Activated gamma-delta T cell treated with Interleukin-2 at 50 U/mL for 16 hours (primary cell): Measurements from ENCODE around the gene MLC1.

Experiments
- DNase-seq: peaks from one replicate; pipeline ENCODE4 v3.0.0-alpha.2; 2020

The MLC1 gene

DNA sequence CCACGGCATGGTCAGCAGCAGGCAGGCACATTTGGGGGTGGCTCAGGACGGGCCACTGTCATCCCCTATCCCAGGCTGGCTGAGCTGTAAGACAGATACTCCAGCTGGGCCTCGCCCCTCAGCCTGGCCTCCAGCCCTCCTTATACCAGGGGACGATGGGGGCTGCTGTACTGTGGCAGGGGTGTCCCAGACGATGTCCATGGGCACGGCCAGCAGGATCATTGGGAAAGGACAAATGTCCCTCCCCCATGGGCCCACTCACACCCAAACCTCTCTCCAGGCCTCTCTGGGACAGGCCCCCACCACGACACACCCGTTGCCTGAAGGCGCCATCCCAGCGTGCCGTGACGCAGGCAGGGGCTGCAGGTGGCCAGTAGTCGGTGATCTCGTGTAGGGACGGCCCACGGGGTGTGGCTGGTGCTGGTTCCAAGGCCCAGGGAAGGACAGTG is 71.1 kb downstream of the MLC1 start:
- no peak for DNase-seq

DNA sequence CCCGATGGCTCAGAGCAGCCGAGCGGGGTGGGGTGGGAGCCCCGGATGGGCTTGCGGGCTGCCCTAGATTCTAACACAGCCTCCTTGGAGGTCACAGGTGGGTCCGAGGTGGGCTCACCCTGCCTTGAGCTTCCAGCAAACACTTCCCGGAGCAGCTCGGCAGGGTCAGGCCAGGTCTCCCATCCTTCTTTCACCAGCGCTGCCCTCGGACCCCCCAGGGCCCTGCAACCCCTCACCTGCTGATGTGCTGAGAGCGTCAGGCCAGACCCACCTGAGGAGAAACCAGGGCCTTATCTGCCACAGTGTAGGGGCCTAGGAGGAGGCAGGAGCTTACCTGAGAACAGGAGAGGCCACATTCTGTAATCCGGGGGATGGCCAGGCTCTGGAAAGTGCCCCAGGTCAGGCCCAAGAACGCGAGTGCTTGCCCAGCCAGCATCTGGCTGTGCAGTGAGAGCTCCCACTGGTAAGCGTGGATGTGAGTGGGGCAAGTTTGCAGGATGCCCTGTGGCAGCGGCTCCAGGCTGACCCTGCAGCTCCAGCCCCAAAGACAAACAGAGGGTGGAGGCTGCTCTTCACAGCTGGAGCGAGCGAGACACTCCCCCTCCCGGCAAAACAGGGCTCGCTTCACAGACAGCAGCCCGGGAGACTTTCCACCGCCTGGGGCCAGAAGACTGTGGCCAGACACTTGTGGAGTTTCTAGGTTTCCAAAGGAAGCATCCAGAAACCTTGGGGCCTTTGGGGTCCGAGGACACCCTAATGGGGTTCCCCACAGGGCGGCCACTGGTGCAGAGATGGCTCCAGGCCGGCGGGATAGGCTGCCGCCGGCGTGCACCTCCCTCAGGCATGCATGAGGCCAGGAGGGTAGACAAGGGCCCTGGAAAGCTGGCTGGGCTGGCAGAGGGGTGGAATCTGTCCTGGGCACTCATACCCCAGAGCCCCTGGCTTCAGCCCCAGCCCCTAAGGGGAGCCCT is 72.7 kb downstream of the MLC1 start, which contains the start of gene IL17REL:
Gene IL17REL, minus strand, starts transcription at position 555 of the 971 bp plus-strand sequence. Its CDS starts 119 bp downstream, at position 436.
- no peak for DNase-seq

DNA sequence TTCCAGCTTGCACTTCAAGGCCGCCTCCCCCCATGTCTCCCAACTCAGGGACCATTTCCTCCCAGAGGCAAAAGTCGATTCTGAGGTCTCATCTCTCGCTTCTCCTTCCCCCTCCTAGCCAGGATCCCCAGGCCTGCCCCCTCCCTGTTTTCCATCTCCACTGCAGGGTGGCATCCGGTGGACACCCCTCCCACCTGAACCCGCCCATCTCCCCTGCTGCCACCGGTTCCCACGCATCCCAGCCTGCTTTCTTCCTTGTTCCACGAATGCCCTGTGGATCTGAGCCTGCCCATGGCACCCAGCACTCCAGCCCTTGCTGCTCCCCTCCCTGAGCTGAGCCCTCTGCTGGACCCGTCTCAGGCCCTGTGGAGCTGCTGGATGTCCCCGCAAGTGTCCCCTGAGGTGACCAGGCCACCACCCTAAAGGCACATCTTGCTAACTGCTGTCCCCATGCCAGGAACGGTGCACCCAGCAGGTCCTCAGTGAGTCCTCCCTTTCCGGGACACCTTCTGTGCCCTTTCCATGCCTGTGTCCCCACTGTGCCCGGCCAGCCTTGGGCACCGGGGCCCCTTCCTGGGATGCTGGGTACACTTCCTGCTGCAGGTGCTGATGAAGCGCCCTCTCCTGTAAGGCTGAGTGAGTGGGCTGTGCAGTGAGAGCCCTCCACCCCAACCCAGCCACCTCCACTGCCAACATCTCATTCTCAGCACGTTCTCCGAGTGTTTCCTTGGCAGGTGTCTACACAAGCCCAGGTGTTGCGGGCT is 73.6 kb downstream of the MLC1 start:
- no peak for DNase-seq

DNA sequence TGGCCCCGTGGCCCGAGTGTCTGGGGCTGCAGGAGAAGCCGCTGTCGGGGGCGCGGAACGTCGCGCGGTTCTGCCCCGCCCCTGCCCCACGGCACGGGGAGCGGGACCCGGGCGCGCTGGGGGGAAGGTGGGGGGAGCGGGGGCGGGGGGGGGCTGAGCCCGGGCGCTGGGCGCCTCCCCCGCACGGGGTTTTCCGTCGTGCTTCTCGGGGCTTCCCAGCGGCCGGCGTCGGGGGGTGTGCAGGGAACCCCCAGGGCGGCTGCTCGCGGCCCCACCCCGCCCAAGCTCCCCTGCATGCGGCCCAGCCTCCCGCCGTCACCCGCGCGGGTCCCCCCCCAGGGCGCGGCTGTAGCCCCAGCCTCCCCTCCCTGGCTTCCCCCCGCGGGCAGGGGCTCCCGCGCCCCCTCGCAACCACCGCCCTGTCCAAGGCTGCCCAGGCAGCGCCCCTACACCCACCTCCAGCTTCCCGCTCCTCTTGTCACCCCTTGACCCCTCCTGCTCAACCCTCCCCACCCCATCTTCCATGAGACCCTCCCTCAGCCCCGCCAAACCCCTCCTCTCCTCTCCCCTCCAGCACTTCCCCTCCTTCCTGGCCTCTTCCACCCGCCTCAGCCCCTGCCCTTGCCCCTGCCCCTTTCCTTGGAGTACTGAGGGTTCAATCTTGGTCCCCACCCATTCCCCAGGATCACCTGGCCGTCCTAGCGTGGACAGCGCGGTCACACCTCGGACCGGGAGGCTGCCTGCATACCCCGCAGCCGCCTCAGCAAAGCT is 74.4 kb downstream of the MLC1 start:
- peak; percentile 50 for DNase-seq

DNA sequence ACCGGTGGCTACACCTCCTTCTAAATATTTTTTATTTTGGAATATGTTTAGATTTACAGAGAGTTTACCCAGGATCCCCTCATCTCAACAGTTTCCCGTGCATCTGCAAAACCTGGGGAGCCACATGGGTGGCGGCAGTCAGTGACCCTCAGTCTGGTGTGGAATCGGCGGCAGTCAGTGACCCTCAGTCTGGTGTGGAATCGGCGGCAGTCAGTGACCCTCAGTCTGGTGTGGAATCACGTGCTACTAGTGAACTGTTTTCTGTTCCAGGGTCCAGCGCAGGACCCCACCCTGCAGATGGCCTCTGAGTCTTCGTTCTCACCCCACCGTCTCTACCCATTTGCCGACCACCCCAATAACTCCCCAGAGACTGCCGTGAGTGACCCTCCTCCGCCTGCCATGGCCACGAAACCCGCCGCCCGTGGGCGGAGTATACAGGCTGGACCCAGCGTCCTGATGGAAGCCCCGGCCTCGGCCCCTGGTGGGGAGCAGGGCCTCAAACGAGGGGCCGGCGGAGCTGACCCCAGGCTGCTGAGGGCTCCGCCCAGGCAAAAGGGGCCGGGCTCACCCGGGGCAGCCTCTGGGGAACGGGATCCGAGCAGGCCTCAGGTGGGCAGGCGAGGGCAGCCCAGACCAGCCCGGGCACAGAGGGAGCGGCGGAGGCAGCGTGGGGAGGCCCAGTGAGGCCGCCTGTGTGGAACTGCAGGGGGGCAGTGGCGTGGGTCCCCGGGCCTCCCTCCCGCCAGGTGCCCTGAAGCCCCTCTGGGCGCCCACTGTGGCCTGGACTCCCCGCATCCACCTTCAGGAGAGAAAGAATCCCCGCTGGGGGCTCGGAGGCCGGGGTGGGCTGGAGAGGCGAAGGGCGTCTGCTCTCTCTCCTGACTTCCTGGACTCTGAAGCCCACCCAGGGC is 75.2 kb downstream of the MLC1 start:
- DNase-seq: no peak
